HL-60 (cell line): ENCODE results near the gene SNX9.

ENCODE experiments used
- GABPA ChIP-seq: IDR thresholded peaks from 2 replicates; pipeline ENCODE4 v1.6.1; 2012; ENCODE audit warnings: low read depth
- POLR2AphosphoS5 ChIP-seq: IDR thresholded peaks from 2 replicates; pipeline ENCODE4 v1.6.1; 2012; ENCODE audit warnings: low read depth
- SPI1 ChIP-seq: IDR thresholded peaks from 2 replicates; pipeline ENCODE4 v1.6.1; 2012; ENCODE audit warnings: low read depth, mild to moderate bottlenecking, borderline replicate concordance
- TF ChIP-seq, protein P1 (sequence below): IDR thresholded peaks from one replicate; pipeline ENCODE4 v1.5.1; 2011; ENCODE audit warnings: low read length, control low read depth, inconsistent platforms; ENCODE audit not compliant: insufficient read depth
- TF ChIP-seq, protein P2 (sequence below): IDR thresholded peaks from 2 replicates; pipeline ENCODE4 v1.6.1; 2012; ENCODE audit warnings: low read depth; ENCODE audit not compliant: insufficient replicate concordance

DNA sequence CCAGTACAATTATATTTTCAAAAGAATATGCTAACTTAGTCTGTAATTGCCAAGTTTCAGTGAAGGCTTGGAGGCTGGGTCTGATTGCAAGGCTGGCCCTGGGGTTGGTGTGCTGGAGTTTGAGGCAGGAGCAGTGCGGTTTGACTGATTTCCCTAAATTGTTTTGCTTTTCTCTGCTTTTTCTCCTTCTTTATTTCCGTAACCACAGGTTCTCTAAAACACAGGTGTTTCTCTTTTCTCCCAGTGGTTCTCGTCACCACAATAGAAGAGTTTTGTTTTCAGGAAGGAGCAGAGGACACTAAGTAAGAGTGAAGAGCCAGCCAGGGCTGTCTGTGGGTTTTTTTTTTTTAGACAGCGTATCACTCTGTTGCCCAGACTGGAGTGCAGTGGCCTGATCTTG lies 8.2 kb upstream of the SNX9 start:
- TF ChIP-seq POLR2AphosphoS5 (no peak), SPI1 (no peak), GABPA (no peak)
- TF ChIP-seq, protein P1, sequence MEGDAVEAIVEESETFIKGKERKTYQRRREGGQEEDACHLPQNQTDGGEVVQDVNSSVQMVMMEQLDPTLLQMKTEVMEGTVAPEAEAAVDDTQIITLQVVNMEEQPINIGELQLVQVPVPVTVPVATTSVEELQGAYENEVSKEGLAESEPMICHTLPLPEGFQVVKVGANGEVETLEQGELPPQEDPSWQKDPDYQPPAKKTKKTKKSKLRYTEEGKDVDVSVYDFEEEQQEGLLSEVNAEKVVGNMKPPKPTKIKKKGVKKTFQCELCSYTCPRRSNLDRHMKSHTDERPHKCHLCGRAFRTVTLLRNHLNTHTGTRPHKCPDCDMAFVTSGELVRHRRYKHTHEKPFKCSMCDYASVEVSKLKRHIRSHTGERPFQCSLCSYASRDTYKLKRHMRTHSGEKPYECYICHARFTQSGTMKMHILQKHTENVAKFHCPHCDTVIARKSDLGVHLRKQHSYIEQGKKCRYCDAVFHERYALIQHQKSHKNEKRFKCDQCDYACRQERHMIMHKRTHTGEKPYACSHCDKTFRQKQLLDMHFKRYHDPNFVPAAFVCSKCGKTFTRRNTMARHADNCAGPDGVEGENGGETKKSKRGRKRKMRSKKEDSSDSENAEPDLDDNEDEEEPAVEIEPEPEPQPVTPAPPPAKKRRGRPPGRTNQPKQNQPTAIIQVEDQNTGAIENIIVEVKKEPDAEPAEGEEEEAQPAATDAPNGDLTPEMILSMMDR: no peak
- TF ChIP-seq, protein P2, sequence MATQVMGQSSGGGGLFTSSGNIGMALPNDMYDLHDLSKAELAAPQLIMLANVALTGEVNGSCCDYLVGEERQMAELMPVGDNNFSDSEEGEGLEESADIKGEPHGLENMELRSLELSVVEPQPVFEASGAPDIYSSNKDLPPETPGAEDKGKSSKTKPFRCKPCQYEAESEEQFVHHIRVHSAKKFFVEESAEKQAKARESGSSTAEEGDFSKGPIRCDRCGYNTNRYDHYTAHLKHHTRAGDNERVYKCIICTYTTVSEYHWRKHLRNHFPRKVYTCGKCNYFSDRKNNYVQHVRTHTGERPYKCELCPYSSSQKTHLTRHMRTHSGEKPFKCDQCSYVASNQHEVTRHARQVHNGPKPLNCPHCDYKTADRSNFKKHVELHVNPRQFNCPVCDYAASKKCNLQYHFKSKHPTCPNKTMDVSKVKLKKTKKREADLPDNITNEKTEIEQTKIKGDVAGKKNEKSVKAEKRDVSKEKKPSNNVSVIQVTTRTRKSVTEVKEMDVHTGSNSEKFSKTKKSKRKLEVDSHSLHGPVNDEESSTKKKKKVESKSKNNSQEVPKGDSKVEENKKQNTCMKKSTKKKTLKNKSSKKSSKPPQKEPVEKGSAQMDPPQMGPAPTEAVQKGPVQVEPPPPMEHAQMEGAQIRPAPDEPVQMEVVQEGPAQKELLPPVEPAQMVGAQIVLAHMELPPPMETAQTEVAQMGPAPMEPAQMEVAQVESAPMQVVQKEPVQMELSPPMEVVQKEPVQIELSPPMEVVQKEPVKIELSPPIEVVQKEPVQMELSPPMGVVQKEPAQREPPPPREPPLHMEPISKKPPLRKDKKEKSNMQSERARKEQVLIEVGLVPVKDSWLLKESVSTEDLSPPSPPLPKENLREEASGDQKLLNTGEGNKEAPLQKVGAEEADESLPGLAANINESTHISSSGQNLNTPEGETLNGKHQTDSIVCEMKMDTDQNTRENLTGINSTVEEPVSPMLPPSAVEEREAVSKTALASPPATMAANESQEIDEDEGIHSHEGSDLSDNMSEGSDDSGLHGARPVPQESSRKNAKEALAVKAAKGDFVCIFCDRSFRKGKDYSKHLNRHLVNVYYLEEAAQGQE: no peak
